Tibial nerve (tissue), 4 donors: ENCODE measurements around the gene POLR3GL. TPM values are rescaled to one million over a fixed set of nuclear protein-coding genes. Genes with fewer than 3 reads are reported as not detected.

ENCODE experiments used
- DNase-seq, 2 donors: peaks; one replicate each; pipeline ENCODE4 v3.0.0-alpha.2; 2019; ENCODE audit warnings: low spot score in 2 of 2
- H3K27ac ChIP-seq, 4 donors: fragments of 200-600 bp; sonication (generic) in 3 of 4; one replicate each; pipeline ENCODE4 v1.5.1; 2017 to 2019; ENCODE audit warnings: mild to moderate bottlenecking in 1 of 4
- H3K27me3 ChIP-seq, 2 donors: fragments of 200-600 bp; sonication (generic) in 1 of 2; one replicate each; pipeline versions ENCODE4 v1.5.1 to v1.6.0; 2017 to 2019
- H3K36me3 ChIP-seq, 3 donors: fragments of 200-600 bp; sonication (generic); one replicate each; pipeline ENCODE4 v1.5.1; 2018 to 2019
- H3K4me1 ChIP-seq, 4 donors: fragments of 200-600 bp; sonication (generic) in 3 of 4; one replicate each; pipeline ENCODE4 v1.5.1; 2017 to 2019
- H3K4me3 ChIP-seq, 4 donors: fragments of 200-600 bp; sonication (generic) in 3 of 4; one replicate each; pipeline ENCODE4 v1.5.1; 2017 to 2019; ENCODE audit warnings: mild to moderate bottlenecking in 1 of 4, moderate library complexity in 1 of 4
- H3K9me3 ChIP-seq, 4 donors: fragments of 200-600 bp; sonication (generic) in 3 of 4; one replicate each; pipeline ENCODE4 v1.5.1; 2017 to 2019
- EP300 ChIP-seq, 2 donors: sonication (generic); formaldehyde crosslinking; IDR thresholded peaks; one replicate each; pipeline ENCODE4 v1.6.1; 2017; ENCODE audit warnings: antibody characterized with exemption in 2 of 2, mild to moderate bottlenecking in 1 of 2
- POLR2A ChIP-seq, 2 donors: fragments of 450-650 bp; IDR thresholded peaks; one replicate each; pipeline ENCODE4 v1.6.1; 2017; ENCODE audit warnings: antibody characterized with exemption in 2 of 2, mild to moderate bottlenecking in 2 of 2, moderate library complexity in 2 of 2
- WGBS, 2 donors: methylation state at CpG; one replicate each; pipeline ENCODE4 v1.1.5; 2018; 5-methylcytosine and 5-hydroxymethylcytosine counted together
- total RNA-seq, 4 donors: library from RNA; depleted of rRNA; stranded (reverse); fragments of >200 nt; gene quantifications; one replicate each; pipeline ENCODE4 v1.1.0, GENCODE V29; 2016
- TF ChIP-seq, protein P1 (sequence below), 5 experiments: fragments of 200-600 bp in 3 of 5; fragments of 450-650 bp in 2 of 5; sonication (generic) in 3 of 5; IDR thresholded peaks; one replicate each; pipeline ENCODE4 v1.5.1; 2016 to 2019; ENCODE audit warnings: antibody characterized with exemption in 5 of 5, mild to moderate bottlenecking in 3 of 5, moderate library complexity in 2 of 5

Gene POLR3GL
- total RNA-seq, 4 donors from 2014 or later = 20.1 to 33.1 (median 28.9) TPM

DNA sequence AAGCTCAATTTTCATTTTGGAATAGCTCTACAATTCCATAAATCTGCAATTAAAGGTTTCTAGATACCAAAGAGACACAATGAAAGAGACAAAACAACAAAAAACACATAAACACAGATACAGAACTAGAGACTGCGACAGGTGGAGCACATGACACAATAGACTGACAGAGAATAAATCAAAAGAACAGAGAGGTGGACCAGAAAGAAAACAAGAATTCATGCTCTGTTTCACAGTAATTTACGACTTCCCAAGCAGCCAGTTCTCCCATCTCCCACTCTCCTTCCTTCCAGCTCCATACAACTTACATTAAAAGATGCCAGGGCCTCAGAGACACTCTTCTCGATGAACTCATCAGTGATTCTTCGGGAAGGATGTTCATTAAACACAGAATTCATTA, 22.1 kb upstream of the POLR3GL start:
- no peak overlapping the region for H3K4me3 ChIP-seq
- no peaks in the 10 kb centered on the region for H3K9me3 ChIP-seq
- 59 to 71% methylated on average over 4 of the region's 4 CpGs for WGBS, 2 donors
- H3K27ac ChIP-seq = peak overlapping the region in 1 of 4 donors; percentile 31
- no peaks in the 10 kb centered on the region for H3K27me3 ChIP-seq
- TF ChIP-seq, protein P1, sequence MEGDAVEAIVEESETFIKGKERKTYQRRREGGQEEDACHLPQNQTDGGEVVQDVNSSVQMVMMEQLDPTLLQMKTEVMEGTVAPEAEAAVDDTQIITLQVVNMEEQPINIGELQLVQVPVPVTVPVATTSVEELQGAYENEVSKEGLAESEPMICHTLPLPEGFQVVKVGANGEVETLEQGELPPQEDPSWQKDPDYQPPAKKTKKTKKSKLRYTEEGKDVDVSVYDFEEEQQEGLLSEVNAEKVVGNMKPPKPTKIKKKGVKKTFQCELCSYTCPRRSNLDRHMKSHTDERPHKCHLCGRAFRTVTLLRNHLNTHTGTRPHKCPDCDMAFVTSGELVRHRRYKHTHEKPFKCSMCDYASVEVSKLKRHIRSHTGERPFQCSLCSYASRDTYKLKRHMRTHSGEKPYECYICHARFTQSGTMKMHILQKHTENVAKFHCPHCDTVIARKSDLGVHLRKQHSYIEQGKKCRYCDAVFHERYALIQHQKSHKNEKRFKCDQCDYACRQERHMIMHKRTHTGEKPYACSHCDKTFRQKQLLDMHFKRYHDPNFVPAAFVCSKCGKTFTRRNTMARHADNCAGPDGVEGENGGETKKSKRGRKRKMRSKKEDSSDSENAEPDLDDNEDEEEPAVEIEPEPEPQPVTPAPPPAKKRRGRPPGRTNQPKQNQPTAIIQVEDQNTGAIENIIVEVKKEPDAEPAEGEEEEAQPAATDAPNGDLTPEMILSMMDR (IDR thresholded peaks at IDR 0.05) = no peak
- TF ChIP-seq POLR2A (IDR thresholded peaks at IDR 0.05) (no peak), EP300 (IDR thresholded peaks at IDR 0.05) (no peak)
- no peak for DNase-seq
- H3K36me3 ChIP-seq = peaks cover 0 to 41% (median 10%) of the 10 kb centered on the region in 3 donors
- peaks cover 0 to 13% (median 0%) of the 10 kb centered on the region in 4 donors for H3K4me1 ChIP-seq

DNA sequence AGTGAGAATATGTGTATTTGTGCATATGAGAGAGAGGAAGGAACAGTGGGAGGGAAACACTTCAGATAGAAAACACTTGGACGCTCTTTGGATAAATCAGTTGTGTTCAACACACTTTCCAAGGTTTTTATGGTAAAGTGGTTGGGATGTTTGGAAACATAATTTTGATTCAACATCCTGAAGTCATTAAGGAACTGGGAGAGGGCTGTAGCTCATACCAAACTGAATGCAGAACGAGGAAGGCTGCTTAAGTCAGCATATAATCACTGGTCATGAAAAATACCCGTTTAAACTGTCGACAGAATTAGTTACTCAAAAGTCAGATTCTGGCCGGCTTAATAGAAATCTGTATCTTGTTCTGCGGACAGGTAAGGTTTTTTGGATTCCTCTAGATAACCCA, 21.6 kb upstream of the POLR3GL start:
- no peaks in the 10 kb centered on the region for H3K27me3 ChIP-seq
- TF ChIP-seq POLR2A (IDR thresholded peaks at IDR 0.05) (no peak), EP300 (IDR thresholded peaks at IDR 0.05) (no peak)
- TF ChIP-seq, protein P1 (IDR thresholded peaks at IDR 0.05) = no peak
- DNase-seq = no peak
- peaks cover 0 to 13% (median 0%) of the 10 kb centered on the region in 4 donors for H3K4me1 ChIP-seq
- no peak overlapping the region for H3K4me3 ChIP-seq
- peaks cover 0 to 41% (median 10%) of the 10 kb centered on the region in 3 donors for H3K36me3 ChIP-seq
- H3K9me3 ChIP-seq = no peaks in the 10 kb centered on the region
- peak overlapping the region in 1 of 4 donors; percentile 31 for H3K27ac ChIP-seq
- 60 to 62% methylated on average over 6 of the region's 6 CpGs for WGBS, 2 donors

DNA sequence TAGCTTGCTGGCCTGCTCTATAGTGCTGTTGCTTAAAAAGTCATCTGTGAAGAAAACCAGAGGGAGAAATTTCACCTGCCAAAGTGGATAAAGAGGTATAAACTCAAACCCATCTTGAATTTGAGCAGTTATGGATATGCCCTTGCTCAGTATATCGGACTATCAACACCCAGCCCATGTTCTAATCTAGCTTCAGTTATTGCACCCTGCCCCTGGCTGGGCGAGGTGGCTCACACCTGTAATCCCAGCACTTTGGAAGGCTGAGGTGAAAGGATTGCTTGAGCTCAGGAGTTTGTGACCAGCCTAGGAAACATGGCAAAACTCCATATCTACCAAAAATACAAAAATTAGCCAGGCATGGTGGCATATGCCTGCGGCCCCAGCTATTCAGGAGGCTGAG, 20.0 kb upstream of the POLR3GL start:
- no peak for DNase-seq
- 95 to 96% methylated on average over 3 of the region's 3 CpGs for WGBS, 2 donors
- Histone ChIP-seq H3K4me1 (peaks cover 0 to 23% (median 0%) of the 10 kb centered on the region in 4 donors), H3K27me3 (no peaks in the 10 kb centered on the region), H3K9me3 (no peaks in the 10 kb centered on the region), H3K36me3 (peaks cover 0 to 49% (median 10%) of the 10 kb centered on the region in 3 donors), H3K27ac (no peak overlapping the region), H3K4me3 (no peak overlapping the region)
- TF ChIP-seq EP300 (IDR thresholded peaks at IDR 0.05) = no peak
- TF ChIP-seq, protein P1 (IDR thresholded peaks at IDR 0.05) = no peak

DNA sequence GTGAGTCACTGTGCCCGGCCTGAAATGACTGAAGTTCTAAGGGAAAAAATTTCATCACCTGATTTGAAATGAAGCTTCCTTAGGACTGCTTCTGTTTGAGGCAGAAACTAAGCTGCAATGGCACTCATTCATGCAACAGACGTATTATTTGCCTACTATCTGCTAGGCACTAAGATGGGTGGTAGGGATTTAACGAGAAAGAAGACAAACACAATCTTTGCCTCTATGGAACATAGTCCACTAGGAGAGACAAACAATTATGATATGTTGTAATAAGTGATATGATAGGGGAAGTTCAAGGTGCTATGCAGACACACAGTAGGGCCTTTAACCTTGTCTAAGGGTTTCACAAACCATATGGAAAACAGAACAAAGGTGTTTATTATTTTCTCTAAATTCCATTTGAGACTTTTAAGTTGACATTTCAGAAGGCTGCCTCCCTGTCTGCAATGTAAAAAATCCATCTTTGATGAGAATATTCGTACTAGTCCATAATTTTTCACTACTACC, 18.0 kb upstream of the POLR3GL start:
- Histone ChIP-seq H3K27ac (no peak overlapping the region), H3K27me3 (no peaks in the 10 kb centered on the region), H3K9me3 (no peaks in the 10 kb centered on the region), H3K4me1 (peaks cover 0 to 27% (median 0%) of the 10 kb centered on the region in 4 donors), H3K36me3 (peaks cover 0 to 39% (median 10%) of the 10 kb centered on the region in 3 donors), H3K4me3 (no peak overlapping the region)
- 78 to 85% methylated on average over 4 of the region's 4 CpGs for WGBS, 2 donors
- TF ChIP-seq EP300 (IDR thresholded peaks at IDR 0.05) (no peak), POLR2A (IDR thresholded peaks at IDR 0.05) (no peak)
- TF ChIP-seq, protein P1 (IDR thresholded peaks at IDR 0.05) = no peak
- DNase-seq = no peak

DNA sequence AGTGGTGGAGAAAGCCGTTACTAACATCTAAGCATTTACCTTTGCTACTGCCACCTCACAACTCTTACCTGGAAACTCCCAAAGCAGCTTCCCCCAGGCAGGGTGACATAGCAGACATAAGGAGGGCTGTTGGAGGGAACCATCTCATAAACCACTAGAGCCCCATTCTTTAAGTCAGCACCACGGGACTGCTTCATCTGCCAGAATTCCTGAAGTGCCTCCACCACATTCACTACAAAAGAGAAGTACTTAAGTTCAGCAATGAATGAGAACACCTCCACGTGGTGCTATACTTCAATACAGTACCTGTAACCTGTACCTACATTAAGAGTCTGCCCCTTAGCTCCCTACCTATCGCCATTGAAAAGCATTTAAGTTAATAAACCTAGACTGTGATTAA, 16.9 kb upstream of the POLR3GL start:
- Histone ChIP-seq H3K27me3 (no peaks in the 10 kb centered on the region), H3K4me3 (no peak overlapping the region), H3K27ac (no peak overlapping the region), H3K36me3 (peaks cover 0 to 28% (median 9%) of the 10 kb centered on the region in 3 donors), H3K4me1 (peaks cover 0 to 28% (median 0%) of the 10 kb centered on the region in 4 donors), H3K9me3 (no peaks in the 10 kb centered on the region)
- TF ChIP-seq POLR2A (IDR thresholded peaks at IDR 0.05) (no peak), EP300 (IDR thresholded peaks at IDR 0.05) (no peak)
- TF ChIP-seq, protein P1 (IDR thresholded peaks at IDR 0.05) = no peak
- no peak for DNase-seq
- 68 to 74% methylated on average over 4 of the region's 4 CpGs for WGBS, 2 donors
